GM19455 (cell line): Measurements from ENCODE around the gene CCDC60.
"Not testable (repeated sequence)": the region's sequence is repeated elsewhere in the genome, so short reads cannot be mapped to it uniquely, and the experiment has no call there.

Source experiments
- ATAC-seq: cut with Tn5 transposase; IDR thresholded peaks from one replicate; pipeline ENCODE4 v1.9.1; 2021; ENCODE audit not compliant: unreplicated experiment

CCDC60 gene

GRCh38 chr12:119338593-119339363, 4.2 kb downstream of the CCDC60 start:
- no peak for ATAC-seq

- ATAC-seq = no peak
Measured at GRCh38 chr12:119340578-119340977, 6.0 kb downstream of the CCDC60 start.

GRCh38 chr12:119341020-119341419, 6.5 kb downstream of the CCDC60 start:
- ATAC-seq = no peak

- no peak for ATAC-seq
Measured at GRCh38 chr12:119341988-119342387, 7.5 kb downstream of the CCDC60 start.

- no peak for ATAC-seq
Measured at GRCh38 chr12:119343130-119343529, 8.6 kb downstream of the CCDC60 start.

- no peak for ATAC-seq
Measured at GRCh38 chr12:119354172-119354571, 19.6 kb downstream of the CCDC60 start.

GRCh38 chr12:119360366-119360765, 25.8 kb downstream of the CCDC60 start:
- not testable (repeated sequence) for ATAC-seq

- ATAC-seq = no peak
Measured at GRCh38 chr12:119363037-119363436, 28.5 kb downstream of the CCDC60 start.

- no peak for ATAC-seq
Measured at GRCh38 chr12:119363490-119363889, 29.0 kb downstream of the CCDC60 start.

GRCh38 chr12:119365451-119365850, 30.9 kb downstream of the CCDC60 start:
- ATAC-seq = no peak

- no peak for ATAC-seq
Measured at GRCh38 chr12:119366007-119366406, 31.5 kb downstream of the CCDC60 start.

- ATAC-seq = no peak
Measured at GRCh38 chr12:119369161-119369560, 34.6 kb downstream of the CCDC60 start.

GRCh38 chr12:119369907-119370546, 35.5 kb downstream of the CCDC60 start:
- ATAC-seq = no peak

- ATAC-seq = no peak
Measured at GRCh38 chr12:119372540-119372939, 38.0 kb downstream of the CCDC60 start.

- ATAC-seq = no peak
Measured at GRCh38 chr12:119373001-119373400, 38.5 kb downstream of the CCDC60 start.

- ATAC-seq = no peak
Measured at GRCh38 chr12:119373666-119374065, 39.1 kb downstream of the CCDC60 start.

GRCh38 chr12:119374635-119375034, 40.1 kb downstream of the CCDC60 start:
- no peak for ATAC-seq

- no peak for ATAC-seq
Measured at GRCh38 chr12:119375075-119375882, 40.8 kb downstream of the CCDC60 start.

GRCh38 chr12:119375883-119376190, 41.3 kb downstream of the CCDC60 start:
- no peak for ATAC-seq

GRCh38 chr12:119378903-119379302, 44.4 kb downstream of the CCDC60 start:
- no peak for ATAC-seq

GRCh38 chr12:119381471-119382235, 47.1 kb downstream of the CCDC60 start:
- ATAC-seq = no peak
